KOPT-K1 (cell line): ENCODE measurements around the gene RPS6KC1.
"Not testable (repeated sequence)": the region's sequence is repeated elsewhere in the genome, so short reads cannot be mapped to it uniquely, and the experiment has no call there.

Experiments
- H3K27ac ChIP-seq: fragments of 200-600 bp; sonication (generic); 2 replicates; pipeline ENCODE4 v1.5.1; 2016; ENCODE audit warnings: antibody characterized with exemption, mild to moderate bottlenecking, low read depth, low read length; ENCODE audit not compliant: poor library complexity, severe bottlenecking
- H3K36me3 ChIP-seq: fragments of 200-600 bp; sonication (generic); 2 replicates; pipeline ENCODE4 v1.5.1; 2017; ENCODE audit warnings: antibody characterized with exemption, mild to moderate bottlenecking, low read length, moderate library complexity; ENCODE audit not compliant: insufficient read depth
- H3K9me3 ChIP-seq: fragments of 200-600 bp; sonication (generic); 2 replicates; pipeline ENCODE4 v1.5.1; 2017; ENCODE audit warnings: antibody characterized with exemption, low read length, mild to moderate bottlenecking; ENCODE audit not compliant: insufficient read depth, poor library complexity, severe bottlenecking

Gene RPS6KC1

GRCh38 chr1:213045321-213046226 lies 5.5 kb upstream of the RPS6KC1 start:
- not testable (repeated sequence) for H3K9me3 ChIP-seq, H3K36me3 ChIP-seq, H3K27ac ChIP-seq

GRCh38 chr1:213049232-213049631 lies 1.8 kb upstream of the RPS6KC1 start:
- no peaks in the 10 kb centered on the region for H3K36me3 ChIP-seq
- no peak overlapping the region for H3K27ac ChIP-seq
- peaks cover 10% of the 10 kb centered on the region for H3K9me3 ChIP-seq

- peak overlapping the region; percentile 42 for H3K27ac ChIP-seq
Observed at GRCh38 chr1:213050745-213051126, 305 bp upstream of the RPS6KC1 start.

GRCh38 chr1:213051881-213052202 lies 801 bp downstream of the RPS6KC1 start:
- Histone ChIP-seq H3K36me3 (no peaks in the 10 kb centered on the region), H3K9me3 (peaks cover 10% of the 10 kb centered on the region), H3K27ac (peak overlapping the region; percentile 42)

More at GRCh38 chr1:213050745-213051126, 305 bp upstream of the RPS6KC1 start:
- Histone ChIP-seq H3K9me3 (peaks cover 10% of the 10 kb centered on the region), H3K36me3 (no peaks in the 10 kb centered on the region)

GRCh38 chr1:213053455-213053854 lies 2.4 kb downstream of the RPS6KC1 start:
- H3K36me3 ChIP-seq: no peaks in the 10 kb centered on the region
- H3K27ac ChIP-seq: no peak overlapping the region

GRCh38 chr1:213054142-213054541 lies 3.1 kb downstream of the RPS6KC1 start:
- H3K9me3 ChIP-seq: peaks cover 16% of the 10 kb centered on the region
- no peak overlapping the region for H3K27ac ChIP-seq
- H3K36me3 ChIP-seq: no peaks in the 10 kb centered on the region

More at GRCh38 chr1:213053455-213053854, 2.4 kb downstream of the RPS6KC1 start:
- H3K9me3 ChIP-seq: peaks cover 10% of the 10 kb centered on the region

GRCh38 chr1:213054733-213055591 lies 3.9 kb downstream of the RPS6KC1 start:
- Histone ChIP-seq H3K9me3 (peaks cover 17% of the 10 kb centered on the region), H3K27ac (no peak overlapping the region), H3K36me3 (no peaks in the 10 kb centered on the region)

- Histone ChIP-seq H3K36me3 (no peaks in the 10 kb centered on the region), H3K27ac (no peak overlapping the region), H3K9me3 (peaks cover 9% of the 10 kb centered on the region)
Observed at GRCh38 chr1:213055767-213056166, 4.7 kb downstream of the RPS6KC1 start.

- H3K9me3 ChIP-seq: peaks cover 8% of the 10 kb centered on the region
Observed at GRCh38 chr1:213057264-213058059, 6.4 kb downstream of the RPS6KC1 start.

GRCh38 chr1:213060836-213061235 lies 9.8 kb downstream of the RPS6KC1 start:
- Histone ChIP-seq H3K9me3 (peaks cover 8% of the 10 kb centered on the region), H3K27ac (no peak overlapping the region), H3K36me3 (no peaks in the 10 kb centered on the region)

More at GRCh38 chr1:213057264-213058059, 6.4 kb downstream of the RPS6KC1 start:
- no peak overlapping the region for H3K27ac ChIP-seq
- no peaks in the 10 kb centered on the region for H3K36me3 ChIP-seq

- no peaks in the 10 kb centered on the region for H3K36me3 ChIP-seq
- no peak overlapping the region for H3K27ac ChIP-seq
- peaks cover 8% of the 10 kb centered on the region for H3K9me3 ChIP-seq
Observed at GRCh38 chr1:213061263-213061662, 10.2 kb downstream of the RPS6KC1 start.

GRCh38 chr1:213065800-213066199 lies 14.8 kb downstream of the RPS6KC1 start:
- Histone ChIP-seq H3K36me3 (no peaks in the 10 kb centered on the region), H3K9me3 (no peaks in the 10 kb centered on the region), H3K27ac (no peak overlapping the region)

- no peaks in the 10 kb centered on the region for H3K36me3 ChIP-seq
- no peak overlapping the region for H3K27ac ChIP-seq
- H3K9me3 ChIP-seq: no peaks in the 10 kb centered on the region
Observed at GRCh38 chr1:213066363-213066762, 15.3 kb downstream of the RPS6KC1 start.

GRCh38 chr1:213067352-213067751 lies 16.3 kb downstream of the RPS6KC1 start:
- Histone ChIP-seq H3K27ac (no peak overlapping the region), H3K36me3 (no peaks in the 10 kb centered on the region), H3K9me3 (no peaks in the 10 kb centered on the region)

GRCh38 chr1:213070406-213070805 lies 19.4 kb downstream of the RPS6KC1 start:
- no peaks in the 10 kb centered on the region for H3K36me3 ChIP-seq
- H3K27ac ChIP-seq: no peak overlapping the region
- no peaks in the 10 kb centered on the region for H3K9me3 ChIP-seq
